Measurements from ENCODE around the gene PABPC1L. TPM values are rescaled to one million over a fixed set of nuclear protein-coding genes. Genes with fewer than 3 reads are reported as not detected.

PABPC1L gene
- total RNA-seq, 1 experiment from 2014 or later = 127 TPM

GRCh38 chr20:44958276-44958675 is 48.4 kb downstream of the PABPC1L start:
- Histone ChIP-seq H4K20me1 (ENCODE audit: insufficient read depth) (no peaks in the 10 kb centered on the region), H3K4me3 (replicated peaks in 1 of 2; ENCODE audit: low read depth in 1 of 2, low read length in 2 of 2) (no peak overlapping the region; a peak in 1 of 4 replicates), H3K79me2 (ENCODE audit: insufficient read depth, low read length) (peaks cover 46% of the 10 kb centered on the region), H3K9me3 (ENCODE audit: control insufficient read depth in 1 of 2, insufficient read depth in 1 of 2, low read depth in 1 of 2, low read length in 2 of 2) (no peaks in the 10 kb centered on the region), H3K9ac (ENCODE audit: low read length) (no peak overlapping the region), H3K36me3 (ENCODE audit: control insufficient read depth in 1 of 2, insufficient read depth in 2 of 2, low read length in 2 of 2) (peaks cover 35 to 36% of the 10 kb centered on the region in 2 experiments; a peak in 3 of 4 replicates), H3K27me3 (ENCODE audit: insufficient read depth, low read length) (no peaks in the 10 kb centered on the region), H3K9me2 (ENCODE audit: insufficient read depth) (no peaks in the 10 kb centered on the region), H3K4me2 (ENCODE audit: low read length) (peak overlapping the region; percentile 90; the same call in 1 of the 2 replicates), H2AFZ (ENCODE audit: low read depth, low read length, poor library complexity, severe bottlenecking) (no peak overlapping the region), H3K27ac (ENCODE audit: low read depth, low read length) (no peak overlapping the region), H3K4me1 (ENCODE audit: control insufficient read depth in 1 of 2, insufficient read depth in 2 of 2, low read length in 2 of 2) (peaks cover 21 to 41% of the 10 kb centered on the region in 2 experiments)
- CTCF ChIA-PET = no interaction called here
- RAD21 ChIA-PET (ENCODE audit: low non-redundant PET in 1 of 2, low total read pairs in 2 of 2, uncharacterized antibody in 2 of 2, unreplicated experiment in 2 of 2) = no interaction called here
- no TSS peak for BruUV-seq (replicated peaks)
- intact Hi-C loops (cut with micrococcal nuclease) = no loop called here
- no peak for DNase-seq (ENCODE audit: low read depth, low spot score)
- no peak for ATAC-seq
- POLR2A ChIA-PET = no interaction called here
- TF ChIP-seq POLR2AphosphoS5 (IDR thresholded peaks at IDR 0.05; ENCODE audit: low read depth, low read length) = no peak
- no peak for TF ChIP-seq EGR1 (IDR thresholded peaks at IDR 0.05; ENCODE audit: low read depth)
- TF ChIP-seq YY1 (IDR thresholded peaks at IDR 0.05; ENCODE audit: extremely low read depth, insufficient replicate concordance, low read depth, low read length) = no peak
- no peak for TF ChIP-seq FOSL1 (IDR thresholded peaks at IDR 0.05; ENCODE audit: low read depth)
- no peak for TF ChIP-seq ATF3 (IDR thresholded peaks at IDR 0.05)
- TF ChIP-seq ELF1 (IDR thresholded peaks at IDR 0.05; ENCODE audit: borderline replicate concordance, low read depth) = no peak
- TF ChIP-seq TCF7L2 (IDR thresholded peaks at IDR 0.05; ENCODE audit: borderline replicate concordance, extremely low read depth, insufficient read depth, insufficient read length) = no peak
- no peak for TF ChIP-seq EZH2 (IDR thresholded peaks at IDR 0.05)
- no peak for TF ChIP-seq SIN3A (IDR thresholded peaks at IDR 0.05; ENCODE audit: low read depth)
- TF ChIP-seq CBX3 (IDR thresholded peaks at IDR 0.05; ENCODE audit: low read depth) = no peak
- no peak for TF ChIP-seq REST (IDR thresholded peaks at IDR 0.05; ENCODE audit: low read depth)
- TF ChIP-seq SRF (IDR thresholded peaks at IDR 0.05; ENCODE audit: low read depth) = no peak
- no peak for TF ChIP-seq POLR2A (IDR thresholded peaks at IDR 0.05; ENCODE audit: borderline replicate concordance, extremely low read depth, insufficient read depth, insufficient read length)
- TF ChIP-seq, protein P1, sequence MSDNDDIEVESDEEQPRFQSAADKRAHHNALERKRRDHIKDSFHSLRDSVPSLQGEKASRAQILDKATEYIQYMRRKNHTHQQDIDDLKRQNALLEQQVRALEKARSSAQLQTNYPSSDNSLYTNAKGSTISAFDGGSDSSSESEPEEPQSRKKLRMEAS (IDR thresholded peaks at IDR 0.05) = no peak
- no peak for TF ChIP-seq CEBPB (IDR thresholded peaks at IDR 0.05; ENCODE audit: low read depth)

Data from HCT116 (cell line).